GM12875 (cell line): ENCODE data around the gene ADGRV1.
A peak's percentile ranks its signal among the peaks of the same experiment; 100 is the strongest.

Experiments
- H3K4me3 ChIP-seq: one replicate; pipeline ENCODE4 v1.5.1; 2011; ENCODE audit warnings: low read depth, low read length, control low read depth
- TF ChIP-seq, protein P1 (sequence below): IDR thresholded peaks from 2 replicates; pipeline ENCODE4 v1.5.1; 2011; ENCODE audit warnings: low read depth, mild to moderate bottlenecking, control low read depth, inconsistent platforms, low read length, moderate library complexity, borderline replicate concordance; ENCODE audit not compliant: insufficient read depth

Gene ADGRV1

DNA sequence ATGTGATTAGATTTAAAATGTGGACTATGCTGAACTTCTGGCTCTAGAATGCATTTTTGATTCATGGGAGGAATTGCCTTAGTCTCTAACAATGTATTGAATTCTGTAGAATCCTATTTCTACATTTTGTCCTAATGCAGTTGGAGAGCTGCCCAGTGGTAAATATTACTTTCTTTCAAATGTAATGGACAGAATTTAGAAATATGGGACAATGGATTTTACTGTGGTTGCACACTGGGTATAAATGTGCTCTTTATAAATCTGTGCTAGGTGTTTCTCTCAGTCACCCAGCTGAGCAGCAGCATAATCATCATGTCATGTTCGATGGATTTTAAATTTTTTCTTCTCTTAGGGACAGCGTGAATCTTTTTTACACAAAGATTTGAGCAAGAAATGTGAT lies 141.7 kb downstream of the ADGRV1 start:
- no peak overlapping the region for H3K4me3 ChIP-seq
- TF ChIP-seq, protein P1, sequence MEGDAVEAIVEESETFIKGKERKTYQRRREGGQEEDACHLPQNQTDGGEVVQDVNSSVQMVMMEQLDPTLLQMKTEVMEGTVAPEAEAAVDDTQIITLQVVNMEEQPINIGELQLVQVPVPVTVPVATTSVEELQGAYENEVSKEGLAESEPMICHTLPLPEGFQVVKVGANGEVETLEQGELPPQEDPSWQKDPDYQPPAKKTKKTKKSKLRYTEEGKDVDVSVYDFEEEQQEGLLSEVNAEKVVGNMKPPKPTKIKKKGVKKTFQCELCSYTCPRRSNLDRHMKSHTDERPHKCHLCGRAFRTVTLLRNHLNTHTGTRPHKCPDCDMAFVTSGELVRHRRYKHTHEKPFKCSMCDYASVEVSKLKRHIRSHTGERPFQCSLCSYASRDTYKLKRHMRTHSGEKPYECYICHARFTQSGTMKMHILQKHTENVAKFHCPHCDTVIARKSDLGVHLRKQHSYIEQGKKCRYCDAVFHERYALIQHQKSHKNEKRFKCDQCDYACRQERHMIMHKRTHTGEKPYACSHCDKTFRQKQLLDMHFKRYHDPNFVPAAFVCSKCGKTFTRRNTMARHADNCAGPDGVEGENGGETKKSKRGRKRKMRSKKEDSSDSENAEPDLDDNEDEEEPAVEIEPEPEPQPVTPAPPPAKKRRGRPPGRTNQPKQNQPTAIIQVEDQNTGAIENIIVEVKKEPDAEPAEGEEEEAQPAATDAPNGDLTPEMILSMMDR: no peak

DNA sequence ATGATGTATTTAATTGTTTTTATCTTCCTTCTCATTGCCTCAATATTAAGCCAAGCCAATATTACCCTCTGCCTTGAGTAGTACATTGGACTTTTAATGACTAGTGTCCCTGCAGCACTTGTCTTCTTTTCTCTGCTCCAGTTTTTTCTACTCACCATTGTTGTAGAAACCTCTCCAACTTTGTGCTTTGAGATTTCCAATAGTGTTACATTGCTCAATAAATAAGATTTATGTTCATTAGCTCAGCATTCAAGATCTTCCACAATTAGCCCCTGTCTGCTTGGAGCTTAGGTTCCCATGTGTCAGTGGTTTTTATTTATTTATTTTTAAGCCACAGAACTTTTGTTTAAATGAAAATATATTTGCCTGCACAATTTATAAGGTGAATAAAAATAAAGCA lies 145.3 kb downstream of the ADGRV1 start:
- TF ChIP-seq, protein P1: no peak

DNA sequence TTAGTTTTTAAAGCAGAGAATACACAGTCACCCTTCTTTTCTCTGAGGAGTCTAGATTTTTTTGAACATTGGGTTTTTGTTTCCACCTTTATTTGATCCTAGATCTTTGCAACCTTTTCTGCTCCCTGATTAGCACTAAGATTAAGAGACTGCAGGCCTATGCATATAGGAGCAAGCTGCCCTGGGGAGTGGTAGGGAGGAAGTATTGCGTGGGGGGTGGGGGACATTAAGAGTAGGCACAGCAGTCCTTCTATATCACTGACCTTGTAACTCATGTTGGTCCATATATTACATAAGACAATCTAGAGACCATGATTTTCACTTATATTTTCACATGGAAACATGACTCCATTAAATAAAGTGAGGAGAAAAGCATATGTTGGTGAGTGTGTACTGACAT lies 149.1 kb downstream of the ADGRV1 start:
- H3K4me3 ChIP-seq: no peak overlapping the region
- TF ChIP-seq, protein P1: no peak

More for the DNA sequence above, 145.3 kb downstream of the ADGRV1 start:
- H3K4me3 ChIP-seq: no peak overlapping the region

DNA sequence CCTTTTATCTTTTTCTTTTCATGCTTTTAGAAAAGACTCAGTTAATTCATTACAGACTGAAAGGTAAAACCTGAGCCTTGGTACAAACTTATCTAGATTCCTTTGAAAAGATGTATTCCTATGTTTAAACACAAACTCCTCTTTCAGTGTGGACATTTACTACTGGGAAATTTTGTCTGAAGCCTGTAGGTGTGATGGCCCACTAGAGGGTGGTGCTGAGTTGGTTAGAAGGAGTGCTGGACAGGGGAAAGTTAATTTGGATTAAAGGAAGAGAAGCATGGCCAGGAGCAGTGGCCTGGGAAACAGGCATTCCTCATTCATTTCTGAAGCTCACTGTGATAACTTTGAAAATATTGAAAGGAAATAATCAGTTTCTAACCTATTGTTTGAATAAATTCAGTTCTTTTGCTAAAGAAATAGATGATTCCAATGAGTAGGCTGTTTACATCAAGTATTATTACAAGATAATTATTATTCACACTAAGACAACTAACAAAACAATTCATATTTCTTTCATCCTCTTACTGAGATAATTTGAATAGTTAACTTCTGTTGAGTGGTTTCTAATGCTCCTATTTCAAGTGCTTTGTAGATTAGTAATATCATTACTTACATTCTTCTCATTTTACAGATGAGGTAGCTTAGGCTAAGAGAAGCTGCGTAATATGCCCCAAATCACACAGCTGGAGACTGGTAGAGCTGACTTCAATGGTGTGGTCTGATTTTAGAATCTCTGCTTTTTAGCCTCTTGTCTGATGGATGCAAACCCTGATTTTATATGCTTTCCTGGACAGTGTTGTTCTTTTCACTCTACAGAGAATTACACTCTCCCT lies 150.9 kb downstream of the ADGRV1 start:
- no peak overlapping the region for H3K4me3 ChIP-seq
- TF ChIP-seq, protein P1: peak; percentile 61; the same call in 1 of the 2 replicates

DNA sequence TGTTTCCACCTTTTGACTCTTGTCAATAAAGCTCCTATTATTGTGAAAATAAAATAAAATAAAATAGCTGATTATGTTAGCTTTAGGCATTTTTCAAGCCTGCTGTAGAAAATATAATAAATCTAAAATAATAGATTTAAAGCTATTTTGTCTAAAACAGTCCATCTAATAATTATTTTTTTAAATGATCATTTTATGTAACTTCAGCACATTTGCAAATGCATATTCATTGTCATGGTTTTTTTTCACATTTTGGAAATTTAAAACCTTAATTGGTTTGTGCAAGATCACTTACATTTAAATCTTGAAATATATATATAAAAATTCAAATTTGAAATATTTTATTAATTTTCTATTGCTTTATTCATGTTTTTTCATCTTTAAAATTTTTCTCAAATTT lies 159.8 kb downstream of the ADGRV1 start:
- H3K4me3 ChIP-seq: no peak overlapping the region

DNA sequence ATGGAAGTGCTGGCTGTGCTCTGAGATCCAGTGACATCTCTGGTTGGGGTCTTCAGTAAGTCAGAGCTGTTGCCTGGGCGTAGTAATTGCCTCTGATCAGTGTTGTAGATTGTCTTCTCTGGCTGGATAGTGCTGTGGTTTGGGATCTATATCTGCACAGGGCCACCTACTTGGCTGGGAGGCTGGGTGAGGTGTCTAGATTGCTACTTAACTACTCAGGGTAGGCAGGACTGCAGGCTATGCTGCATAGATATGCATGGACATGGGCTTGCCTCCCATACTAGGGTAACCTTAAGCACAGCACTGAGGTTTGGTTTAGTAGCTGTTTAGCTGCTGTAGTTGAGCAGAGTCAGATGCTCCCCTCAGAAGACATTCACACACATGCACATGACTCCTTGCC lies 181.0 kb downstream of the ADGRV1 start:
- no peak overlapping the region for H3K4me3 ChIP-seq
- TF ChIP-seq, protein P1: no peak

More for the DNA sequence above, 159.8 kb downstream of the ADGRV1 start:
- TF ChIP-seq, protein P1: no peak

DNA sequence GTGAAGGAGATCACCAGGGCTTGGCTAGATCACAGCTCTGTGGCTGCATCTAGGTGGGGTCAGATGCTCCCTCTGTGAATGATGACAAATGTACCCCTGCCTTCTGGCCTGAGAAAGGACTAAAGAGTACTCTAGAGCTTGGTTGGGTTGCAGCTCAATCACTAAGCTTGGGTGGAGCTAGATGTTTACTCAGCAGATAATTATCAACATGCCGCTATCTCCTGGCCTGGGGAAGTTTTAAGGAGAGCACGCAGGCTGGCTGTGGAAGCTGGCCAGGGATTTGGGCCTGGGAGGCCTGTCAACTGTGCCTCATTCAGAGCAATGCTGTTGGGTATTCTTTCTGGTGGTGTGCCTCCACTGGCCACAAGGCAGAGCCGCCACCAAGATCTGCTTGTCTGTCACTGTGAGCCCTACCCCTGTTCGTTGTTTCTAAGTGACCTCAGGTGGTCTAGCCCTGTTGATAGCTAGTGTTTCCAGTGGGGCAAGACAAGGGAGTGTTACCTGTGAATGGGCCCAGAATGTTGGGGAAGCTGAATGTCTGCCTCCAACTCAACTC lies 181.7 kb downstream of the ADGRV1 start:
- TF ChIP-seq, protein P1: no peak
- no peak overlapping the region for H3K4me3 ChIP-seq
